Neural progenitor cell (in vitro differentiated cells): Measurements from ENCODE around the gene SLC3A2. TPM values are rescaled to one million over a fixed set of nuclear protein-coding genes. Genes with fewer than 3 reads are reported as not detected.

Source experiments
- DNase-seq: peaks from one replicate; pipeline ENCODE4 v3.0.0-alpha.2; 2016; ENCODE audit warnings: low spot score
- H2AFZ ChIP-seq: fragments of 200-600 bp; sonication (generic); replicated peaks from 2 replicates; pipeline ENCODE4 v1.6.1; 2016; ENCODE audit warnings: antibody characterized with exemption
- H3F3A ChIP-seq: fragments of 200-600 bp; sonication (generic); 2 replicates; pipeline ENCODE4 v1.6.1; 2016; ENCODE audit warnings: antibody characterized with exemption, low read depth
- H3K27ac ChIP-seq: fragments of 200-600 bp; sonication (generic); 2 replicates; pipeline ENCODE4 v1.5.1; 2016; ENCODE audit warnings: mild to moderate bottlenecking
- H3K27me3 ChIP-seq: fragments of 200-600 bp; sonication (generic); 2 replicates; pipeline ENCODE4 v1.6.1; 2016; ENCODE audit warnings: mild to moderate bottlenecking, moderate library complexity
- H3K36me3 ChIP-seq: fragments of 200-600 bp; sonication (generic); 2 replicates; pipeline ENCODE4 v1.5.1; 2016
- H3K4me1 ChIP-seq: fragments of 200-600 bp; sonication (generic); 2 replicates; pipeline ENCODE4 v1.6.1; 2016; ENCODE audit warnings: mixed run types
- H3K4me2 ChIP-seq: fragments of 200-600 bp; sonication (generic); 2 replicates; pipeline ENCODE4 v1.6.1; 2016
- H3K4me3 ChIP-seq: fragments of 200-600 bp; sonication (generic); 2 replicates; pipeline ENCODE4 v1.5.1; 2016
- H3K79me2 ChIP-seq: fragments of 200-600 bp; sonication (generic); 2 replicates; pipeline ENCODE4 v1.6.1; 2016; ENCODE audit warnings: low read depth
- H3K9ac ChIP-seq: fragments of 200-600 bp; sonication (generic); 2 replicates; pipeline ENCODE4 v1.6.1; 2016
- H3K9me3 ChIP-seq: fragments of 200-600 bp; sonication (generic); 2 replicates; pipeline ENCODE4 v1.5.1; 2016; ENCODE audit warnings: low read depth
- H4K20me1 ChIP-seq: fragments of 200-600 bp; sonication (generic); 2 replicates; pipeline ENCODE4 v1.6.1; 2016; ENCODE audit warnings: low read depth
- H3K27ac Mint-ChIP-seq: 3 replicates; pipeline ENCODE4 v1.8.0; 2021; ENCODE audit warnings: mixed read lengths
- H3K27me3 Mint-ChIP-seq: 2 replicates; pipeline ENCODE4 v1.8.0; 2022; ENCODE audit warnings: low read depth, mild to moderate bottlenecking, inconsistent platforms, moderate library complexity, mixed read lengths; ENCODE audit not compliant: insufficient read depth
- H3K36me3 Mint-ChIP-seq: 3 replicates; pipeline ENCODE4 v1.8.0; 2021; ENCODE audit warnings: mixed read lengths
- H3K4me1 Mint-ChIP-seq: 3 replicates; pipeline ENCODE4 v1.8.0; 2021; ENCODE audit warnings: mixed read lengths
- H3K4me3 Mint-ChIP-seq: 3 replicates; pipeline ENCODE4 v1.8.0; 2021; ENCODE audit warnings: mild to moderate bottlenecking, moderate library complexity, mixed read lengths
- H3K9me3 Mint-ChIP-seq: 3 replicates; pipeline ENCODE4 v1.8.0; 2020; ENCODE audit warnings: mixed read lengths
- CTCF ChIP-seq: fragments of 200-600 bp; sonication (generic); IDR thresholded peaks from 2 replicates; pipeline ENCODE4 v1.5.1; 2017; ENCODE audit warnings: antibody characterized with exemption, mild to moderate bottlenecking
- EZH2 ChIP-seq: fragments of 200-600 bp; sonication (generic); IDR thresholded peaks from 2 replicates; pipeline ENCODE4 v1.6.1; 2017; ENCODE audit warnings: antibody characterized with exemption, mild to moderate bottlenecking, moderate library complexity
- EZH2phosphoT487 ChIP-seq: fragments of 200-600 bp; sonication (generic); IDR thresholded peaks from 2 replicates; pipeline ENCODE4 v1.6.1; 2017; ENCODE audit warnings: antibody characterized with exemption
- total RNA-seq: library from RNA; depleted of rRNA; stranded (reverse); fragments of >200 nt; gene quantifications from 2 replicates; pipeline ENCODE4 v1.2.3, GENCODE V29; 2015; ENCODE audit warnings: low replicate concordance

Gene SLC3A2
- total RNA-seq, 1 donor from 2014 or later, result 99.8 TPM

DNA sequence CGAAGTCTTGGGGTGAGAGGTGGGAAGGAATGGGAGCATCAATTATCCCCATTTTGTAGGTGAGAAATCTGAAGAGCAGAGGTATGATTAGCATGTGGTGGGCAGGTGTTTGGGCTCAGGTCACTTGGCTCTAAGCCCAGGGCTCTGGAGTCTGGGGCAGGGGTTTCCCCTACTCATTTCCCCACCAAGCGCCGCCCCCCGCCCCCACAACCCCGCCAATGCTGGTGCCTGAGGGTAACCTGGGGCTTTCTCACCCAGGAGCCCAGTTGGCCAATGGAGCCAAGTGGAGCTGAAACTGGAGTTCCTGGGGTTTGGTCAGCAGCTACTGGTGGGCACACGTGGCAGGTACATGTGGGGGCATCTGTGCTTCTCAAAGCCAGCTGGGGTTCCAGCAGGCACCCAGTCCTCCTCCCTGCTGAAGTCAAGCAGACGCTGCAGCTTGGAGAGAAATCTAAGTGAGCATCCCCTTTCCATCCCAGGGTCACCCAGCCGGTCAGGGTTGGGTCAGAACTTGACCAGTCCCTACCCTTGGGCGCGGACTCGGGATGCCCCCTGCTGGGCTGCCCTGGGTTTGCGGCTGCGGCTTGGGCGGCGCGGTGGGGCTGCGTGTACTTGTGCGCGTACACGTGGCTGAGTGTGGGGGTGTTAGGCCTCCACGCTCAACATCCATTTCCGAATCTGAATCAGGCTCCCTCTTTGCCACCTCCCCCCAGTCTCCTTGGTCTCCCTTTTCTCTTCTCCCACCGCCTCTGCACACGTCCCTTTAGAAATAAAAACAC lies 42.1 kb downstream of the SLC3A2 start:
- H3K9ac ChIP-seq, result no peak overlapping the region
- H3K9me3 Mint-ChIP-seq, result no peaks in the 10 kb centered on the region
- H3F3A ChIP-seq, result peaks cover 21% of the 10 kb centered on the region
- H3K27me3 ChIP-seq, result peaks cover 59% of the 10 kb centered on the region
- peak overlapping the region; percentile 37 for H3K4me3 ChIP-seq
- H3K9me3 ChIP-seq, result no peaks in the 10 kb centered on the region
- H3K4me1 ChIP-seq, result peaks cover 22% of the 10 kb centered on the region
- peaks cover 61% of the 10 kb centered on the region for H3K27me3 Mint-ChIP-seq
- no peak overlapping the region for H3K27ac ChIP-seq
- H3K36me3 Mint-ChIP-seq, result no peaks in the 10 kb centered on the region
- no peaks in the 10 kb centered on the region for H3K36me3 ChIP-seq
- no peak overlapping the region for H2AFZ ChIP-seq
- peak overlapping the region; percentile 74 for H3K4me2 ChIP-seq
- H3K4me3 Mint-ChIP-seq, result peak overlapping the region; percentile 70
- peaks cover 30% of the 10 kb centered on the region for H3K4me1 Mint-ChIP-seq
- H3K27ac Mint-ChIP-seq, result no peak overlapping the region
- H4K20me1 ChIP-seq, result peaks cover 18% of the 10 kb centered on the region
- no peaks in the 10 kb centered on the region for H3K79me2 ChIP-seq
- DNase-seq, result peak; percentile 40
- TF ChIP-seq CTCF (peak; percentile 40), EZH2 (no peak)

DNA sequence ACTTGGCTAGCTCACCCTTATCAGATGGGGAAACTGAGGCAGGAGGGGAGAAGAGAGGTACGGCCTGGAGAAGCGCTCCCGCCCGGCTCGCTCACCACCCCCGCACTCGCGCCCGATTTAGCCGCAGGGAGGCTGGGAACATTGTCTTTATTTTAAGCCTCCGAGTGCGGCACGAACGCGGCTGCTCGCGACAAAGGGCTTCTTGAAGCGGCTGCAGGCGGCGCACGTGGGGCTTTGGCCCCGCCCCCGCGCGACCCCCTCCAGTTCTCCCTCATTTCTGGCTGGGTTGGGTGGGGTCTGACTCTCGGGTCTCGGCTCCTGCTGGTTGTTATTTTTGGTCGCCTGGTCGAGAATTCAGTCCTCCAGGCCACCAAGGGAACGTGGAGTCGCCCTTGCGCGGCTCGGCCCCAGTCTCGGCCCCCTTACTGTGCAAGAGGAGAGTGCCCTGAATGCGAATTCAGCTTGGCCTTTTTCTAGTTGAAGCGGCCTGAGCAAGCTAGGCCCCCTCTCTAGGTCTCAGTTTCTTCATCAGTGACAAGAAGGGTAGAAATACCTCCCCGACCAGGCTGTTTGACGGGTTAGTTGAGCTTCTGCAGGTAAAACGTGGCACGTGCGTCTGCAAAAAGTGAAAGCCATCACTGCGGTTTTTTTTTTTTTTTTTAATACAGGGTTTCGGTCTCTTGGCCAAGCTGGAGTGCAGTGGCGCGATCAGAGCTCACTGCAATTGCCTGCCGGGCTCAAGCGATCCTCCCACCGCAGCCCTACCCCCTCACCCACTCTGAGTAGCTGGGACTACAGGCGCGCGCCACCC lies 43.1 kb downstream of the SLC3A2 start:
- Histone ChIP-seq H4K20me1 (peaks cover 22% of the 10 kb centered on the region), H3K27ac (no peak overlapping the region), H3F3A (peaks cover 21% of the 10 kb centered on the region), H3K4me2 (peak overlapping the region; percentile 74), H2AFZ (peak overlapping the region; percentile 26), H3K4me3 (peak overlapping the region; percentile 37), H3K9me3 (no peaks in the 10 kb centered on the region), H3K36me3 (no peaks in the 10 kb centered on the region), H3K9ac (no peak overlapping the region), H3K79me2 (no peaks in the 10 kb centered on the region), H3K4me1 (peaks cover 28% of the 10 kb centered on the region), H3K27me3 (peaks cover 69% of the 10 kb centered on the region)
- peak overlapping the region; percentile 74 for H3K4me3 Mint-ChIP-seq
- TF ChIP-seq CTCF (no peak), EZH2phosphoT487 (peak; percentile 55), EZH2 (peak; percentile 77)
- H3K9me3 Mint-ChIP-seq, result no peaks in the 10 kb centered on the region
- H3K27ac Mint-ChIP-seq, result no peak overlapping the region
- H3K27me3 Mint-ChIP-seq, result peaks cover 64% of the 10 kb centered on the region
- DNase-seq, result peak; percentile 81
- H3K4me1 Mint-ChIP-seq, result peaks cover 39% of the 10 kb centered on the region
- no peaks in the 10 kb centered on the region for H3K36me3 Mint-ChIP-seq

DNA sequence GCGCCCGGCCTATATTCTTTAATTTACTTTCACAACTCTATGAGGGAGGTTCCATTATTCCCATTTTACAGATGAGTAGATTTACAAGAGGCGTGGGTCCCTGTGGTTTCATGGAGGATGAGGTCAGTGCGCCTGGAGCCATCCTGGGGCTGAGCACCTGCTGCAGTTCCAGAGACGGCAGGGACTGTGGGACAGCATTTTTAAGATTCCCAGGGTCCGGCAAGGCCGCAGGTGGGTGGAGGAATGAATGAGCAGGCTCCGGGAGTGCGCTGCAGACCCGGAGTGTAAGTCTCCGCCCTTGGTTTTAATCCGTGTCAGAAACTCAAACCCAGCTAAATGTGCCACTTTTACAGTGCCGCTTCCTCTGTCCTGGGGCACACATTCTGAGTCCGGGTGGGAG lies 44.6 kb downstream of the SLC3A2 start:
- no peaks in the 10 kb centered on the region for H3K36me3 ChIP-seq
- no peaks in the 10 kb centered on the region for H3K9me3 ChIP-seq
- H3K27me3 ChIP-seq, result peaks cover 83% of the 10 kb centered on the region
- H3K4me1 ChIP-seq, result peaks cover 28% of the 10 kb centered on the region
- H3K4me2 ChIP-seq, result peak overlapping the region; percentile 94
- no peaks in the 10 kb centered on the region for H3K9me3 Mint-ChIP-seq
- no peak overlapping the region for H3K9ac ChIP-seq
- H3K27ac Mint-ChIP-seq, result no peak overlapping the region
- H3K4me3 Mint-ChIP-seq, result peak overlapping the region; percentile 77
- peaks cover 67% of the 10 kb centered on the region for H3K27me3 Mint-ChIP-seq
- peak overlapping the region; percentile 46 for H3K4me3 ChIP-seq
- H3K27ac ChIP-seq, result no peak overlapping the region
- H3K36me3 Mint-ChIP-seq, result no peaks in the 10 kb centered on the region
- H3K4me1 Mint-ChIP-seq, result peaks cover 32% of the 10 kb centered on the region
- peaks cover 22% of the 10 kb centered on the region for H4K20me1 ChIP-seq
- TF ChIP-seq CTCF (no peak), EZH2 (no peak), EZH2phosphoT487 (no peak)
- H3F3A ChIP-seq, result peaks cover 21% of the 10 kb centered on the region
- H3K79me2 ChIP-seq, result no peaks in the 10 kb centered on the region
- no peak overlapping the region for H2AFZ ChIP-seq
- DNase-seq, result peak; percentile 73
